Astrocyte (in vitro differentiated cells and primary cell): ENCODE data around the gene CCDC71.

ENCODE experiments used
- EZH2 ChIP-seq: IDR thresholded peaks from 2 replicates; pipeline ENCODE4 v1.6.1; 2012; ENCODE audit warnings: mild to moderate bottlenecking, low read length, inconsistent platforms; ENCODE audit not compliant: insufficient read depth
- TF ChIP-seq, protein P1 (sequence below): IDR thresholded peaks from 2 replicates; pipeline ENCODE4 v1.5.1; 2011; ENCODE audit warnings: low read depth, mild to moderate bottlenecking, inconsistent platforms, low read length, moderate library complexity; ENCODE audit not compliant: insufficient read depth

- TF ChIP-seq EZH2 = no peak
- TF ChIP-seq, protein P1, sequence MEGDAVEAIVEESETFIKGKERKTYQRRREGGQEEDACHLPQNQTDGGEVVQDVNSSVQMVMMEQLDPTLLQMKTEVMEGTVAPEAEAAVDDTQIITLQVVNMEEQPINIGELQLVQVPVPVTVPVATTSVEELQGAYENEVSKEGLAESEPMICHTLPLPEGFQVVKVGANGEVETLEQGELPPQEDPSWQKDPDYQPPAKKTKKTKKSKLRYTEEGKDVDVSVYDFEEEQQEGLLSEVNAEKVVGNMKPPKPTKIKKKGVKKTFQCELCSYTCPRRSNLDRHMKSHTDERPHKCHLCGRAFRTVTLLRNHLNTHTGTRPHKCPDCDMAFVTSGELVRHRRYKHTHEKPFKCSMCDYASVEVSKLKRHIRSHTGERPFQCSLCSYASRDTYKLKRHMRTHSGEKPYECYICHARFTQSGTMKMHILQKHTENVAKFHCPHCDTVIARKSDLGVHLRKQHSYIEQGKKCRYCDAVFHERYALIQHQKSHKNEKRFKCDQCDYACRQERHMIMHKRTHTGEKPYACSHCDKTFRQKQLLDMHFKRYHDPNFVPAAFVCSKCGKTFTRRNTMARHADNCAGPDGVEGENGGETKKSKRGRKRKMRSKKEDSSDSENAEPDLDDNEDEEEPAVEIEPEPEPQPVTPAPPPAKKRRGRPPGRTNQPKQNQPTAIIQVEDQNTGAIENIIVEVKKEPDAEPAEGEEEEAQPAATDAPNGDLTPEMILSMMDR = no peak
These were observed 823 bp upstream of the CCDC71 start for GRCh38 chr3:49166752-49167556.
